AG04450 (cell line): ENCODE data around the gene CWH43. TPM values are rescaled to one million over a fixed set of nuclear protein-coding genes. Genes with fewer than 3 reads are reported as not detected.

Source experiments
- CTCF ChIA-PET: fragments of 300-600, 350-600 bp; formaldehyde crosslinking; extraction: SDS; loops from one replicate; lab custom pipeline; 2022; ENCODE audit warnings: antibody characterized with exemption, inconsistent platforms; lab: Charles Lee
- POLR2A ChIA-PET: fragments of 350-600 bp; formaldehyde crosslinking; extraction: SDS; loops from one replicate; lab custom pipeline; 2021; ENCODE audit warnings: antibody characterized with exemption, inconsistent platforms; lab: Yijun Ruan, JAX
- DNase-seq: peaks from one replicate; pipeline ENCODE4 v3.0.0-alpha.2; 2011; ENCODE audit warnings: low read depth, low spot score
- H3K27ac ChIP-seq: one replicate; pipeline ENCODE4 v1.5.1; 2012; ENCODE audit warnings: low read depth, low read length, control low read depth
- H3K27me3 ChIP-seq: one replicate; pipeline ENCODE4 v1.6.0; 2012; ENCODE audit warnings: low read length; ENCODE audit not compliant: control insufficient read depth, insufficient read depth
- H3K4me3 ChIP-seq: 2 replicates; pipeline ENCODE4 v1.5.1; 2011; ENCODE audit warnings: mild to moderate bottlenecking, low read depth, low read length, control low read depth
- H3K9me3 ChIP-seq: 2 replicates; pipeline ENCODE4 v1.5.1; 2012; ENCODE audit warnings: low read length; ENCODE audit not compliant: control insufficient read depth, insufficient read depth
- polyA plus RNA-seq: library from polyadenylated mRNA; depleted of rRNA; stranded (reverse); fragments of >200 nt; gene quantifications from 2 replicates; pipeline ENCODE4 v1.2.3, GENCODE V29; 2011
- TF ChIP-seq, protein P1 (sequence below): IDR thresholded peaks from 2 replicates; pipeline ENCODE4 v1.5.1; 2011; ENCODE audit warnings: low read depth, low read length, control low read depth, inconsistent platforms

Gene CWH43
- polyA plus RNA-seq, 1 experiment: not detected

GRCh38 chr4:48962636-48963035 is 23.4 kb upstream of the CWH43 start:
- Histone ChIP-seq H3K4me3 (no peak overlapping the region), H3K27me3 (no peaks in the 10 kb centered on the region), H3K27ac (no peak overlapping the region), H3K9me3 (no peaks in the 10 kb centered on the region)
- TF ChIP-seq, protein P1, sequence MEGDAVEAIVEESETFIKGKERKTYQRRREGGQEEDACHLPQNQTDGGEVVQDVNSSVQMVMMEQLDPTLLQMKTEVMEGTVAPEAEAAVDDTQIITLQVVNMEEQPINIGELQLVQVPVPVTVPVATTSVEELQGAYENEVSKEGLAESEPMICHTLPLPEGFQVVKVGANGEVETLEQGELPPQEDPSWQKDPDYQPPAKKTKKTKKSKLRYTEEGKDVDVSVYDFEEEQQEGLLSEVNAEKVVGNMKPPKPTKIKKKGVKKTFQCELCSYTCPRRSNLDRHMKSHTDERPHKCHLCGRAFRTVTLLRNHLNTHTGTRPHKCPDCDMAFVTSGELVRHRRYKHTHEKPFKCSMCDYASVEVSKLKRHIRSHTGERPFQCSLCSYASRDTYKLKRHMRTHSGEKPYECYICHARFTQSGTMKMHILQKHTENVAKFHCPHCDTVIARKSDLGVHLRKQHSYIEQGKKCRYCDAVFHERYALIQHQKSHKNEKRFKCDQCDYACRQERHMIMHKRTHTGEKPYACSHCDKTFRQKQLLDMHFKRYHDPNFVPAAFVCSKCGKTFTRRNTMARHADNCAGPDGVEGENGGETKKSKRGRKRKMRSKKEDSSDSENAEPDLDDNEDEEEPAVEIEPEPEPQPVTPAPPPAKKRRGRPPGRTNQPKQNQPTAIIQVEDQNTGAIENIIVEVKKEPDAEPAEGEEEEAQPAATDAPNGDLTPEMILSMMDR: no peak
- no peak for DNase-seq
- POLR2A ChIA-PET: no interaction called here
- CTCF ChIA-PET: interaction anchor here (0.6 to 6.5 kb wide), 41 partner anchors 12 to 496 kb away, joined by 3 to 113 read pairs (median 4); no protein-coding TSS in a partner anchor

- peak; percentile 81 for DNase-seq
- no peaks in the 10 kb centered on the region for H3K27me3 ChIP-seq
- ChIA-PET POLR2A (no interaction called here), CTCF (interaction anchor here (0.6 to 6.5 kb wide), 42 partner anchors 13 to 496 kb away, joined by 3 to 113 read pairs (median 4); no protein-coding TSS in a partner anchor)
- TF ChIP-seq, protein P1: peak; percentile 100
- H3K27ac ChIP-seq: no peak overlapping the region
- H3K4me3 ChIP-seq: no peak overlapping the region
- H3K9me3 ChIP-seq: no peaks in the 10 kb centered on the region
Measured at GRCh38 chr4:48963042-48963679, 22.9 kb upstream of the CWH43 start.

- POLR2A ChIA-PET: no interaction called here
- no peak for DNase-seq
Measured at GRCh38 chr4:48967101-48967500, 19.0 kb upstream of the CWH43 start.

GRCh38 chr4:48967631-48968030 is 18.4 kb upstream of the CWH43 start:
- H3K9me3 ChIP-seq: no peaks in the 10 kb centered on the region
- TF ChIP-seq, protein P1: no peak
- no peak overlapping the region for H3K4me3 ChIP-seq
- no peak for DNase-seq
- POLR2A ChIA-PET: interaction anchor here (0.7 kb wide), 1 partner anchor 196 kb away, joined by 3 read pairs; no protein-coding TSS in a partner anchor
- no peak overlapping the region for H3K27ac ChIP-seq
- no peaks in the 10 kb centered on the region for H3K27me3 ChIP-seq
- CTCF ChIA-PET: no interaction called here

More at GRCh38 chr4:48967101-48967500, 19.0 kb upstream of the CWH43 start:
- no peaks in the 10 kb centered on the region for H3K9me3 ChIP-seq
- H3K27ac ChIP-seq: no peak overlapping the region
- TF ChIP-seq, protein P1: no peak
- no peaks in the 10 kb centered on the region for H3K27me3 ChIP-seq
- CTCF ChIA-PET: interaction anchor here (0.6 kb wide), 1 partner anchor 389 kb away, joined by 3 read pairs; no protein-coding TSS in a partner anchor
- H3K4me3 ChIP-seq: no peak overlapping the region

GRCh38 chr4:48968814-48969213 is 17.3 kb upstream of the CWH43 start:
- Histone ChIP-seq H3K27ac (peak overlapping the region; percentile 79), H3K27me3 (no peaks in the 10 kb centered on the region), H3K9me3 (no peaks in the 10 kb centered on the region), H3K4me3 (no peak overlapping the region)
- peak; percentile 75 for DNase-seq
- TF ChIP-seq, protein P1: no peak
- ChIA-PET POLR2A (interaction anchor here (0.5 kb wide), 1 partner anchor 42 kb away, joined by 3 read pairs; no protein-coding TSS in a partner anchor), CTCF (interaction anchor here (0.7 to 1.7 kb wide), 2 partner anchors 161 to 390 kb away, joined by 3 to 9 read pairs; no protein-coding TSS in a partner anchor)
